Right lung (tissue), 5 donors: ENCODE measurements around the gene ETFDH. TPM values are rescaled to one million over a fixed set of nuclear protein-coding genes. Genes with fewer than 3 reads are reported as not detected.
"Not testable (repeated sequence)": the region's sequence is repeated elsewhere in the genome, so short reads cannot be mapped to it uniquely, and the experiment has no call there.

ENCODE experiments used
- DNase-seq, 2 donors: peaks; one replicate each; pipeline ENCODE4 v3.0.0-alpha.2; 2013
- polyA plus RNA-seq, 5 donors: library from polyadenylated mRNA; unstranded; fragments of 120-200 nt; gene quantifications; one replicate each; pipeline versions ENCODE4 v1.2.1 to v1.2.3, GENCODE V29; 2013; ENCODE audit warnings: inconsistent platforms in 1 of 5, low replicate concordance in 1 of 5; ENCODE audit not compliant: insufficient read length in 5 of 5, insufficient read depth in 1 of 5

Gene ETFDH
- polyA plus RNA-seq, 5 donors: 17.8 to 35.1 (median 26.9) TPM

GRCh38 chr4:158673633-158674032 lies 1.5 kb downstream of the ETFDH start:
- no peak for DNase-seq

GRCh38 chr4:158676076-158676475 lies 4.0 kb downstream of the ETFDH start:
- DNase-seq: no peak

GRCh38 chr4:158678767-158679166 lies 6.7 kb downstream of the ETFDH start:
- DNase-seq: no peak

GRCh38 chr4:158681629-158682028 lies 9.5 kb downstream of the ETFDH start:
- no peak for DNase-seq

- DNase-seq: no peak
These were observed 10.0 kb downstream of the ETFDH start for GRCh38 chr4:158682066-158682465.

- DNase-seq: no peak
These were observed 16.7 kb downstream of the ETFDH start for GRCh38 chr4:158688813-158689212.

- DNase-seq: no peak
These were observed 32.2 kb downstream of the ETFDH start for GRCh38 chr4:158704274-158704673.

- no peak for DNase-seq
These were observed 38.7 kb downstream of the ETFDH start for GRCh38 chr4:158710814-158711213.

- not testable (repeated sequence) for DNase-seq
These were observed 40.5 kb downstream of the ETFDH start for GRCh38 chr4:158712622-158713021.

GRCh38 chr4:158714937-158715336 lies 42.8 kb downstream of the ETFDH start:
- DNase-seq: no peak

GRCh38 chr4:158715802-158716201 lies 43.7 kb downstream of the ETFDH start:
- no peak for DNase-seq

- no peak for DNase-seq
These were observed 49.6 kb downstream of the ETFDH start for GRCh38 chr4:158721680-158722079.

GRCh38 chr4:158722291-158722916 lies 50.3 kb downstream of the ETFDH start:
- DNase-seq: peak; percentile 10 to 16

GRCh38 chr4:158722917-158723793 lies 51.1 kb downstream of the ETFDH start, which contains the start of gene PPID:
PPID (minus strand) TSS chr4:158723396; CDS start chr4:158723288, 108 bp downstream.
- peak; percentile 81 to 83 for DNase-seq

- DNase-seq: no peak
These were observed 52.5 kb downstream of the ETFDH start for GRCh38 chr4:158724637-158725036.

- no peak for DNase-seq
These were observed 54.5 kb downstream of the ETFDH start for GRCh38 chr4:158726633-158727032.

GRCh38 chr4:158728236-158728635 lies 56.1 kb downstream of the ETFDH start:
- no peak for DNase-seq

- peak; percentile 37 to 61 for DNase-seq
These were observed 57.8 kb downstream of the ETFDH start for GRCh38 chr4:158729716-158730559.

GRCh38 chr4:158738866-158739265 lies 66.8 kb downstream of the ETFDH start:
- DNase-seq: no peak

- DNase-seq: no peak
These were observed 67.5 kb downstream of the ETFDH start for GRCh38 chr4:158739600-158739999.

GRCh38 chr4:158741326-158742021 lies 69.4 kb downstream of the ETFDH start:
- no peak for DNase-seq
